HEK293 (cell line): ENCODE results near the gene ZNF140.

Experiments
- CTCF ChIA-PET: fragments of 350-600 bp; formaldehyde crosslinking; extraction: SDS; loops from one replicate; lab custom pipeline; 2021; ENCODE audit warnings: antibody characterized with exemption; lab: Yijun Ruan, JAX
- POLR2A ChIA-PET: fragments of 300-600 bp; formaldehyde crosslinking; extraction: SDS; loops from one replicate; lab custom pipeline; 2020; ENCODE audit warnings: antibody characterized with exemption, inconsistent platforms; lab: Yijun Ruan, JAX
- H3K27ac ChIP-seq: fragments of 200-500 bp; sonication (Bioruptor generic); 2 replicates; pipeline ENCODE4 v1.5.1; 2014; ENCODE audit warnings: low read depth, low read length, control low read depth, inconsistent platforms; ENCODE audit errors: extremely low read depth
- H3K36me3 ChIP-seq, 2 experiments: fragments of 200-500 bp in 1 of 2; sonication (Bioruptor generic) in 1 of 2; 1 replicate in 1 of 2; 2 replicates in 1 of 2; pipeline ENCODE4 v1.5.1; 2014 to 2017; ENCODE audit warnings: inconsistent platforms in 2 of 2, low read length in 2 of 2; ENCODE audit not compliant: control insufficient read depth in 2 of 2, insufficient read depth in 1 of 2
- H3K4me1 ChIP-seq: fragments of 200-500 bp; sonication (Bioruptor generic); 2 replicates; pipeline ENCODE4 v1.5.1; 2014; ENCODE audit warnings: mild to moderate bottlenecking, low read length, inconsistent platforms; ENCODE audit not compliant: control insufficient read depth, insufficient read depth
- H3K4me3 ChIP-seq: 2 replicates; pipeline ENCODE4 v1.5.1; 2011; ENCODE audit warnings: low read depth, mild to moderate bottlenecking, control low read depth, low read length, moderate library complexity
- H3K9me3 ChIP-seq: fragments of 200-500 bp; sonication (Bioruptor generic); 2 replicates; pipeline ENCODE4 v1.5.1; 2014; ENCODE audit warnings: low read depth, low read length, inconsistent platforms; ENCODE audit not compliant: control insufficient read depth, insufficient read depth
- ATF2 ChIP-seq: fragments of 450-650 bp; formaldehyde crosslinking; IDR thresholded peaks from 2 replicates; pipeline ENCODE4 v1.5.1; 2016; ENCODE audit warnings: missing biosample characterization, missing genetic modification characterization, low read depth
- GLI2 ChIP-seq: fragments of 450-650 bp; formaldehyde crosslinking; IDR thresholded peaks from 2 replicates; pipeline ENCODE4; 2017; ENCODE audit warnings: missing biosample characterization, missing genetic modification characterization, low read depth, borderline replicate concordance
- MEIS1 ChIP-seq: sonication (generic); formaldehyde crosslinking; IDR thresholded peaks from 2 replicates; pipeline ENCODE4 v1.8.1; 2022; ENCODE audit warnings: missing genetic modification reagents, mild to moderate bottlenecking, borderline replicate concordance
- SETDB1 ChIP-seq: IDR thresholded peaks from one replicate; pipeline ENCODE4 v1.6.1; 2017; ENCODE audit warnings: mild to moderate bottlenecking, low read length, moderate library complexity, mixed read lengths; ENCODE audit not compliant: insufficient read length
- SP7 ChIP-seq: fragments of 450-650 bp; formaldehyde crosslinking; IDR thresholded peaks from 2 replicates; pipeline ENCODE4 v1.5.1; 2016; ENCODE audit warnings: missing biosample characterization, missing genetic modification characterization
- TRIM28 ChIP-seq: IDR thresholded peaks from 2 replicates; pipeline ENCODE4 v1.6.1; 2011; ENCODE audit warnings: low read length, control low read depth, borderline replicate concordance
- TSHZ1 ChIP-seq: fragments of 450-650 bp; formaldehyde crosslinking; IDR thresholded peaks from 2 replicates; pipeline ENCODE4 v1.5.1; 2016; ENCODE audit warnings: missing biosample characterization, missing genetic modification characterization, borderline replicate concordance
- ZNF174 ChIP-seq: fragments of 450-650 bp; formaldehyde crosslinking; IDR thresholded peaks from 2 replicates; pipeline ENCODE4 v1.5.0; 2017; ENCODE audit warnings: missing biosample characterization, mild to moderate bottlenecking, missing genetic modification characterization
- ZNF24 ChIP-seq: fragments of 450-650 bp; formaldehyde crosslinking; IDR thresholded peaks from 2 replicates; pipeline ENCODE4 v1.5.1; 2016; ENCODE audit warnings: missing biosample characterization, missing genetic modification characterization
- ZNF274 ChIP-seq, 2 experiments: fragments of 200-500 bp in 1 of 2; fragments of 450-650 bp in 1 of 2; sonication (Bioruptor generic) in 1 of 2; formaldehyde crosslinking in 1 of 2; IDR thresholded peaks; 2 replicates each; pipeline versions ENCODE4 v1.5.1 to v1.6.1; 2014 to 2016; ENCODE audit warnings: borderline replicate concordance in 1 of 2, inconsistent platforms in 1 of 2, low read length in 1 of 2, missing biosample characterization in 1 of 2, missing genetic modification characterization in 1 of 2
- ZNF580 ChIP-seq: fragments of 450-650 bp; formaldehyde crosslinking; IDR thresholded peaks from 2 replicates; pipeline ENCODE4 v1.5.1; 2016; ENCODE audit warnings: missing biosample characterization, missing genetic modification characterization
- ZNF610 ChIP-seq: fragments of 450-650 bp; formaldehyde crosslinking; IDR thresholded peaks from 2 replicates; pipeline ENCODE4 v1.5.1; 2016; ENCODE audit warnings: missing biosample characterization, missing genetic modification characterization, borderline replicate concordance
- ZNF837 ChIP-seq: fragments of 450-650 bp; formaldehyde crosslinking; IDR thresholded peaks from 2 replicates; pipeline ENCODE4 v1.5.1; 2016; ENCODE audit warnings: missing biosample characterization, missing genetic modification characterization

The ZNF140 gene

GRCh38 chr12:133145981-133146380, 65.3 kb downstream of the ZNF140 start:
- no peaks in the 10 kb centered on the region for H3K4me1 ChIP-seq
- ChIA-PET CTCF (no interaction called here), POLR2A (no interaction called here)
- no peak overlapping the region for H3K27ac ChIP-seq
- H3K36me3 ChIP-seq, result peaks cover 18 to 54% of the 10 kb centered on the region in 2 experiments; a peak in 2 of 3 replicates
- H3K4me3 ChIP-seq, result no peak overlapping the region
- no peaks in the 10 kb centered on the region for H3K9me3 ChIP-seq
- TF ChIP-seq SP7 (tag by site-specific recombination) (no peak), ATF2 (tag by site-specific recombination) (no peak), TSHZ1 (tag by site-specific recombination) (no peak), GLI2 (tag by site-specific recombination) (no peak)

- POLR2A ChIA-PET, result no interaction called here
- H3K27ac ChIP-seq, result no peak overlapping the region
- H3K36me3 ChIP-seq, result peaks cover 0 to 61% of the 10 kb centered on the region in 2 experiments; a peak in 2 of 3 replicates
- H3K4me1 ChIP-seq, result no peaks in the 10 kb centered on the region
- TF ChIP-seq ZNF274 (IDR thresholded peaks at IDR 0.05; ENCODE audit: low read length), result peak; percentile 66
- peak; percentile 93; the same call in 1 of the 2 replicates for TF ChIP-seq ZNF274 (tag by site-specific recombination; IDR thresholded peaks at IDR 0.05; ENCODE audit: borderline replicate concordance)
- no peak for TF ChIP-seq ZNF610
- no peak for TF ChIP-seq ZNF580 (tag by site-specific recombination)
- peak; percentile 62; the same call in 1 of the 2 replicates for TF ChIP-seq TRIM28
- no peak for TF ChIP-seq SP7 (tag by site-specific recombination)
- TF ChIP-seq ZNF24 (tag by site-specific recombination), result no peak
- no peak for TF ChIP-seq ZNF174
- peak; percentile 96 for TF ChIP-seq SETDB1
- TF ChIP-seq MEIS1 (CRISPR knock-in tag), result no peak
- TF ChIP-seq ZNF837 (tag by site-specific recombination), result no peak
- H3K4me3 ChIP-seq, result no peak overlapping the region
- CTCF ChIA-PET, result no interaction called here
- no peaks in the 10 kb centered on the region for H3K9me3 ChIP-seq
Measured at GRCh38 chr12:133156125-133156690, 75.5 kb downstream of the ZNF140 start.
